Measurements from ENCODE around the gene OR1F1.
"Not testable (repeated sequence)": the region's sequence is repeated elsewhere in the genome, so short reads cannot be mapped to it uniquely, and the experiment has no call there.

The OR1F1 gene

GRCh38 chr16:3175157-3176093, 12.6 kb upstream of the OR1F1 start:
- Histone ChIP-seq H3K4ac (ENCODE audit: low read length) (no peak overlapping the region), H3K79me1 (ENCODE audit: low read depth, low read length) (no peaks in the 10 kb centered on the region), H2BK12ac (ENCODE audit: low read length) (no peak overlapping the region), H2BK5ac (ENCODE audit: low read length) (no peak overlapping the region), H3K27ac (replicated peaks; ENCODE audit: low read length) (no peak overlapping the region), H3K36me3 (replicated peaks in 1 of 2; ENCODE audit: control insufficient read depth in 2 of 2, insufficient read depth in 2 of 2, low read length in 2 of 2) (no peaks in the 10 kb centered on the region), H4K8ac (ENCODE audit: low read depth, low read length) (no peak overlapping the region), H4K91ac (ENCODE audit: low read depth, low read length, poor library complexity) (no peak overlapping the region), H3K9me3 (replicated peaks in 1 of 2; ENCODE audit: control insufficient read depth in 2 of 2, insufficient read depth in 1 of 2, low read depth in 1 of 2, low read length in 2 of 2) (peaks cover 0 to 2% of the 10 kb centered on the region in 2 donors), H3K27me3 (ENCODE audit: control insufficient read depth in 3 of 3, insufficient read depth in 3 of 3, low read depth in 1 of 3, low read length in 3 of 3) (peaks cover 19 to 84% (median 69%) of the 10 kb centered on the region in 3 experiments), H3K4me2 (ENCODE audit: insufficient read depth, low read length, poor library complexity, severe bottlenecking) (peak overlapping the region; percentile 41), H2AK5ac (ENCODE audit: low read depth, low read length) (no peak overlapping the region), H2BK15ac (ENCODE audit: low read length) (no peak overlapping the region), H3K14ac (ENCODE audit: low read length) (no peak overlapping the region), H3K9ac (ENCODE audit: low read depth, low read length, poor library complexity) (no peak overlapping the region), H2AFZ (ENCODE audit: low read length) (peak overlapping the region; percentile 19), H3K4me1 (ENCODE audit: control insufficient read depth in 2 of 2, insufficient read depth in 1 of 2, low read depth in 1 of 2, low read length in 2 of 2) (peaks cover 7 to 19% of the 10 kb centered on the region in 2 donors), H2BK120ac (ENCODE audit: low read depth, low read length) (no peak overlapping the region), H3K23ac (ENCODE audit: low read depth, low read length, poor library complexity) (peak overlapping the region; percentile 23), H3K18ac (ENCODE audit: low read length) (peak overlapping the region; percentile 60), H3K4me3 (ENCODE audit: low read length in 2 of 2) (peak overlapping the region; percentile 14 to 43)
- DNase-seq (ENCODE audit: low spot score) = no peak
- no CpG with 5 or more reads among the region's 39 CpGs for WGBS, 2 donors (ENCODE audit: extremely low coverage in 2 of 2, insufficient read length in 2 of 2, insufficient replicate concordance in 1 of 2)

GRCh38 chr16:3179651-3180050, 8.4 kb upstream of the OR1F1 start:
- no peak overlapping the region for H2BK5ac ChIP-seq (ENCODE audit: low read length)
- H4K8ac ChIP-seq (ENCODE audit: low read depth, low read length) = no peak overlapping the region
- no peak overlapping the region for H3K9ac ChIP-seq (ENCODE audit: low read depth, low read length, poor library complexity)
- H3K4ac ChIP-seq (ENCODE audit: low read length) = no peak overlapping the region
- H2AK5ac ChIP-seq (ENCODE audit: low read depth, low read length) = no peak overlapping the region
- no peak overlapping the region for H3K4me2 ChIP-seq (ENCODE audit: insufficient read depth, low read length, poor library complexity, severe bottlenecking)
- H3K18ac ChIP-seq (ENCODE audit: low read length) = no peak overlapping the region
- peaks cover 0 to 2% of the 10 kb centered on the region in 2 donors for H3K9me3 ChIP-seq (replicated peaks in 1 of 2; ENCODE audit: control insufficient read depth in 2 of 2, insufficient read depth in 1 of 2, low read depth in 1 of 2, low read length in 2 of 2)
- no peak overlapping the region for H4K91ac ChIP-seq (ENCODE audit: low read depth, low read length, poor library complexity)
- H3K4me3 ChIP-seq (ENCODE audit: low read length in 2 of 2) = no peak overlapping the region
- H3K23ac ChIP-seq (ENCODE audit: low read depth, low read length, poor library complexity) = peak overlapping the region; percentile 75
- H2BK12ac ChIP-seq (ENCODE audit: low read length) = no peak overlapping the region
- no peak for DNase-seq (ENCODE audit: low spot score)
- no peak overlapping the region for H2AFZ ChIP-seq (ENCODE audit: low read length)
- H3K36me3 ChIP-seq (replicated peaks in 1 of 2; ENCODE audit: control insufficient read depth in 2 of 2, insufficient read depth in 2 of 2, low read length in 2 of 2) = no peaks in the 10 kb centered on the region
- no peak overlapping the region for H3K27ac ChIP-seq (replicated peaks; ENCODE audit: low read length)
- no peak overlapping the region for H2BK15ac ChIP-seq (ENCODE audit: low read length)
- H3K14ac ChIP-seq (ENCODE audit: low read length) = no peak overlapping the region
- no peak overlapping the region for H2BK120ac ChIP-seq (ENCODE audit: low read depth, low read length)
- 100% methylated on average over 1 of the region's 8 CpGs; no CpG with 5 or more reads in 1 of the 2 donors for WGBS, 2 donors (ENCODE audit: extremely low coverage in 2 of 2, insufficient read length in 2 of 2, insufficient replicate concordance in 1 of 2)
- no peaks in the 10 kb centered on the region for H3K79me1 ChIP-seq (ENCODE audit: low read depth, low read length)
- H3K4me1 ChIP-seq (ENCODE audit: control insufficient read depth in 2 of 2, insufficient read depth in 1 of 2, low read depth in 1 of 2, low read length in 2 of 2) = peaks cover 6 to 7% of the 10 kb centered on the region in 2 donors
- H3K27me3 ChIP-seq (ENCODE audit: control insufficient read depth in 3 of 3, insufficient read depth in 3 of 3, low read depth in 1 of 3, low read length in 3 of 3) = peaks cover 15 to 85% (median 70%) of the 10 kb centered on the region in 3 experiments

- no peak overlapping the region for H2AFZ ChIP-seq (ENCODE audit: low read length)
- H2BK120ac ChIP-seq (ENCODE audit: low read depth, low read length) = no peak overlapping the region
- peaks cover 0 to 7% of the 10 kb centered on the region in 2 donors for H3K4me1 ChIP-seq (ENCODE audit: control insufficient read depth in 2 of 2, insufficient read depth in 1 of 2, low read depth in 1 of 2, low read length in 2 of 2)
- no peak overlapping the region for H3K9ac ChIP-seq (ENCODE audit: low read depth, low read length, poor library complexity)
- H2AK5ac ChIP-seq (ENCODE audit: low read depth, low read length) = no peak overlapping the region
- H3K27ac ChIP-seq (replicated peaks; ENCODE audit: low read length) = no peak overlapping the region
- no peak overlapping the region for H3K23ac ChIP-seq (ENCODE audit: low read depth, low read length, poor library complexity)
- H3K4ac ChIP-seq (ENCODE audit: low read length) = no peak overlapping the region
- H2BK15ac ChIP-seq (ENCODE audit: low read length) = no peak overlapping the region
- no peak overlapping the region for H3K14ac ChIP-seq (ENCODE audit: low read length)
- H3K27me3 ChIP-seq (ENCODE audit: control insufficient read depth in 3 of 3, insufficient read depth in 3 of 3, low read depth in 1 of 3, low read length in 3 of 3) = peaks cover 15 to 77% (median 63%) of the 10 kb centered on the region in 3 experiments
- no peak overlapping the region for H2BK12ac ChIP-seq (ENCODE audit: low read length)
- no peak overlapping the region for H3K4me3 ChIP-seq (ENCODE audit: low read length in 2 of 2)
- peaks cover 0 to 2% of the 10 kb centered on the region in 2 donors for H3K9me3 ChIP-seq (replicated peaks in 1 of 2; ENCODE audit: control insufficient read depth in 2 of 2, insufficient read depth in 1 of 2, low read depth in 1 of 2, low read length in 2 of 2)
- H4K91ac ChIP-seq (ENCODE audit: low read depth, low read length, poor library complexity) = no peak overlapping the region
- H3K36me3 ChIP-seq (replicated peaks in 1 of 2; ENCODE audit: control insufficient read depth in 2 of 2, insufficient read depth in 2 of 2, low read length in 2 of 2) = no peaks in the 10 kb centered on the region
- WGBS, 2 donors (ENCODE audit: extremely low coverage in 2 of 2, insufficient read length in 2 of 2, insufficient replicate concordance in 1 of 2) = no CpG with 5 or more reads among the region's 21 CpGs
- no peak overlapping the region for H3K4me2 ChIP-seq (ENCODE audit: insufficient read depth, low read length, poor library complexity, severe bottlenecking)
- no peaks in the 10 kb centered on the region for H3K79me1 ChIP-seq (ENCODE audit: low read depth, low read length)
- no peak overlapping the region for H4K8ac ChIP-seq (ENCODE audit: low read depth, low read length)
- no peak overlapping the region for H2BK5ac ChIP-seq (ENCODE audit: low read length)
- no peak for DNase-seq (ENCODE audit: low spot score)
- no peak overlapping the region for H3K18ac ChIP-seq (ENCODE audit: low read length)
These were observed 7.5 kb upstream of the OR1F1 start for GRCh38 chr16:3180445-3180878.

GRCh38 chr16:3182293-3182607, 5.8 kb upstream of the OR1F1 start:
- H3K4ac ChIP-seq (ENCODE audit: low read length); H3K27ac ChIP-seq (replicated peaks; ENCODE audit: low read length); H3K9me3 ChIP-seq (replicated peaks in 1 of 2; ENCODE audit: control insufficient read depth in 2 of 2, insufficient read depth in 1 of 2, low read depth in 1 of 2, low read length in 2 of 2); H3K79me1 ChIP-seq (ENCODE audit: low read depth, low read length); H2BK120ac ChIP-seq (ENCODE audit: low read depth, low read length); H3K4me1 ChIP-seq (ENCODE audit: control insufficient read depth in 2 of 2, insufficient read depth in 1 of 2, low read depth in 1 of 2, low read length in 2 of 2); H2BK12ac ChIP-seq (ENCODE audit: low read length); H2AK5ac ChIP-seq (ENCODE audit: low read depth, low read length); H4K91ac ChIP-seq (ENCODE audit: low read depth, low read length, poor library complexity); H3K14ac ChIP-seq (ENCODE audit: low read length); H4K8ac ChIP-seq (ENCODE audit: low read depth, low read length); H2BK15ac ChIP-seq (ENCODE audit: low read length); H3K23ac ChIP-seq (ENCODE audit: low read depth, low read length, poor library complexity); H3K9ac ChIP-seq (ENCODE audit: low read depth, low read length, poor library complexity); H3K36me3 ChIP-seq (replicated peaks in 1 of 2; ENCODE audit: control insufficient read depth in 2 of 2, insufficient read depth in 2 of 2, low read length in 2 of 2); H2BK5ac ChIP-seq (ENCODE audit: low read length); DNase-seq (ENCODE audit: low spot score); H3K18ac ChIP-seq (ENCODE audit: low read length): not testable (repeated sequence)
- Histone ChIP-seq H3K27me3 (ENCODE audit: control insufficient read depth in 3 of 3, insufficient read depth in 3 of 3, low read depth in 1 of 3, low read length in 3 of 3) (peaks cover 15 to 60% (median 58%) of the 10 kb centered on the region in 3 experiments), H3K4me2 (ENCODE audit: insufficient read depth, low read length, poor library complexity, severe bottlenecking) (peak overlapping the region; percentile 85), H3K4me3 (ENCODE audit: low read length in 2 of 2) (peak overlapping the region in 1 of 2 donors; percentile 63), H2AFZ (ENCODE audit: low read length) (peak overlapping the region; percentile 95)
- no CpG with 5 or more reads among the region's 8 CpGs for WGBS, 2 donors (ENCODE audit: extremely low coverage in 2 of 2, insufficient read length in 2 of 2, insufficient replicate concordance in 1 of 2)
